GM23338 (cell line): ENCODE measurements around the gene GNLY. TPM values are rescaled to one million over a fixed set of nuclear protein-coding genes. Genes with fewer than 3 reads are reported as not detected.

ENCODE experiments used
- ATAC-seq: fragments of 200-7000 bp; cut with Tn5 transposase; 3 replicates; pipeline ENCODE4 v1.9.1; 2020
- DNase-seq: peaks from one replicate; pipeline ENCODE4 v3.0.0-alpha.2; 2015; ENCODE audit warnings: low spot score
- H2AFZ ChIP-seq: fragments of 200-600 bp; sonication (generic); 2 replicates; pipeline ENCODE4 v1.8.0; 2016; ENCODE audit warnings: antibody characterized with exemption, mild to moderate bottlenecking, moderate library complexity
- H3F3A ChIP-seq: fragments of 200-600 bp; sonication (generic); replicated peaks from 2 replicates; pipeline ENCODE4 v1.8.0; 2017; ENCODE audit warnings: antibody characterized with exemption, mixed run types, low read depth
- H3K27ac ChIP-seq: fragments of 200-600 bp; sonication (generic); 2 replicates; pipeline ENCODE4 v1.6.1; 2016; ENCODE audit warnings: low read depth
- H3K27me3 ChIP-seq: fragments of 200-600 bp; sonication (generic); 2 replicates; pipeline ENCODE4 v1.8.0; 2016; ENCODE audit warnings: mild to moderate bottlenecking, mixed run types, moderate library complexity; ENCODE audit not compliant: insufficient read depth
- H3K36me3 ChIP-seq: fragments of 200-600 bp; sonication (generic); 2 replicates; pipeline ENCODE4 v1.8.0; 2016; ENCODE audit warnings: mild to moderate bottlenecking; ENCODE audit not compliant: insufficient read depth
- H3K4me1 ChIP-seq: fragments of 200-600 bp; sonication (generic); 2 replicates; pipeline ENCODE4 v1.8.0; 2016; ENCODE audit warnings: mild to moderate bottlenecking, moderate library complexity; ENCODE audit not compliant: insufficient read depth
- H3K4me2 ChIP-seq: fragments of 200-600 bp; sonication (generic); 2 replicates; pipeline ENCODE4 v1.7.1; 2017; ENCODE audit warnings: mixed run types
- H3K4me3 ChIP-seq: fragments of 200-600 bp; sonication (generic); 2 replicates; pipeline ENCODE4 v1.6.1; 2016; ENCODE audit warnings: mixed run types
- H3K79me2 ChIP-seq: fragments of 200-600 bp; sonication (generic); replicated peaks from 2 replicates; pipeline ENCODE4 v1.8.0; 2017; ENCODE audit warnings: mild to moderate bottlenecking; ENCODE audit not compliant: insufficient read depth
- H3K9me2 ChIP-seq: fragments of 200-600 bp; sonication (generic); 2 replicates; pipeline ENCODE4 v1.8.0; 2017; ENCODE audit not compliant: insufficient read depth
- H4K20me1 ChIP-seq: fragments of 200-600 bp; sonication (generic); replicated peaks from 2 replicates; pipeline ENCODE4 v1.8.0; 2017; ENCODE audit warnings: mild to moderate bottlenecking; ENCODE audit not compliant: insufficient read depth
- H3K27ac Mint-ChIP-seq: 2 replicates; pipeline ENCODE4 v1.8.0; 2020; ENCODE audit warnings: inconsistent platforms, mild to moderate bottlenecking, moderate library complexity, mixed read lengths
- H3K27me3 Mint-ChIP-seq: 3 replicates; pipeline ENCODE4 v1.8.0; 2022; ENCODE audit warnings: low read depth, mild to moderate bottlenecking, moderate library complexity, mixed read lengths, inconsistent platforms; ENCODE audit not compliant: insufficient read depth, poor library complexity
- H3K36me3 Mint-ChIP-seq: 3 replicates; pipeline ENCODE4 v1.8.0; 2021; ENCODE audit warnings: low read depth, mild to moderate bottlenecking, inconsistent platforms, moderate library complexity, mixed read lengths
- H3K4me1 Mint-ChIP-seq: 3 replicates; pipeline ENCODE4 v1.8.0; 2020; ENCODE audit warnings: mild to moderate bottlenecking, inconsistent platforms, mixed read lengths
- H3K4me3 Mint-ChIP-seq: 3 replicates; pipeline ENCODE4 v1.8.0; 2021; ENCODE audit warnings: moderate library complexity, mild to moderate bottlenecking, inconsistent platforms, mixed read lengths
- H3K9me3 Mint-ChIP-seq: 3 replicates; pipeline ENCODE4 v1.8.0; 2020; ENCODE audit warnings: moderate library complexity, mild to moderate bottlenecking, inconsistent platforms, mixed read lengths
- CREB1 ChIP-seq: fragments of 250-450 bp; sonication (Bioruptor Pico); IDR thresholded peaks from 2 replicates; pipeline ENCODE4 v1.5.0; 2020; ENCODE audit warnings: low read depth, mild to moderate bottlenecking, moderate library complexity
- EZH2 ChIP-seq: fragments of 200-600 bp; sonication (generic); IDR thresholded peaks from one replicate; pipeline ENCODE4 v1.8.0; 2017; ENCODE audit warnings: antibody characterized with exemption, mild to moderate bottlenecking, low read depth; ENCODE audit not compliant: unreplicated experiment
- EZH2phosphoT487 ChIP-seq: fragments of 200-600 bp; sonication (generic); IDR thresholded peaks from one replicate; pipeline ENCODE4 v1.8.1; 2018; ENCODE audit warnings: antibody characterized with exemption; ENCODE audit not compliant: unreplicated experiment
- JUNB ChIP-seq: IDR thresholded peaks from one replicate; pipeline ENCODE4 v1.6.1; 2016; ENCODE audit warnings: antibody characterized with exemption; ENCODE audit not compliant: unreplicated experiment
- NANOG ChIP-seq: IDR thresholded peaks from 2 replicates; pipeline ENCODE4 v1.6.1; 2016; ENCODE audit warnings: antibody characterized with exemption, borderline replicate concordance
- POLR2AphosphoS5 ChIP-seq: IDR thresholded peaks from 2 replicates; pipeline ENCODE4 v1.6.1; 2016; ENCODE audit warnings: antibody characterized with exemption, low read depth
- STAT1 ChIP-seq: IDR thresholded peaks from one replicate; pipeline ENCODE4 v1.6.1; 2016; ENCODE audit warnings: antibody characterized with exemption; ENCODE audit not compliant: unreplicated experiment
- ZNF114 ChIP-seq: fragments of 250-450 bp; sonication (Bioruptor Pico); IDR thresholded peaks from 2 replicates; pipeline ENCODE4 v1.5.0; 2020; ENCODE audit warnings: mild to moderate bottlenecking, moderate library complexity
- ZNF331 ChIP-seq: fragments of 250-450 bp; sonication (Bioruptor Pico); IDR thresholded peaks from 2 replicates; pipeline ENCODE4 v1.5.0; 2020; ENCODE audit warnings: low read depth, mild to moderate bottlenecking, moderate library complexity
- polyA plus RNA-seq: library from polyadenylated mRNA; unstranded; fragments of >200 nt; fragmentation: Nextera tagmentation; extraction: Ambion mirVana; gene quantifications from 2 replicates; pipeline ENCODE4 v1.2.1, GENCODE V29; 2016
- total RNA-seq: library from RNA; depleted of rRNA; stranded (reverse); fragments of >200 nt; shearing (Covaris generic); gene quantifications from 2 replicates; pipeline ENCODE4 v1.2.3, GENCODE V29; 2014
- TF ChIP-seq, protein P1 (sequence below), 2 experiments: fragments of 200-600 bp in 1 of 2; sonication (generic) in 1 of 2; conservative IDR thresholded peaks; 2 replicates each; pipeline versions ENCODE4 v1.5.1 to v1.6.1; 2016 to 2017; ENCODE audit warnings: antibody characterized with exemption in 2 of 2, low read depth in 2 of 2, mild to moderate bottlenecking in 2 of 2, moderate library complexity in 1 of 2
- TF ChIP-seq, protein P2 (sequence below): IDR thresholded peaks from one replicate; pipeline ENCODE4 v1.6.1; 2018; ENCODE audit warnings: antibody characterized with exemption; ENCODE audit not compliant: unreplicated experiment
- TF ChIP-seq, protein P3 (sequence below): fragments of 250-450 bp; sonication (Bioruptor Pico); IDR thresholded peaks from 2 replicates; pipeline ENCODE4 v1.5.0; 2020; ENCODE audit warnings: mild to moderate bottlenecking, moderate library complexity
- TF ChIP-seq, protein P4 (sequence below): IDR thresholded peaks from 2 replicates; pipeline ENCODE4 v1.6.1; 2016; ENCODE audit warnings: antibody characterized with exemption

The GNLY gene
- total and polyA plus RNA-seq, 2 experiments from 2014 or later = not detected

DNA sequence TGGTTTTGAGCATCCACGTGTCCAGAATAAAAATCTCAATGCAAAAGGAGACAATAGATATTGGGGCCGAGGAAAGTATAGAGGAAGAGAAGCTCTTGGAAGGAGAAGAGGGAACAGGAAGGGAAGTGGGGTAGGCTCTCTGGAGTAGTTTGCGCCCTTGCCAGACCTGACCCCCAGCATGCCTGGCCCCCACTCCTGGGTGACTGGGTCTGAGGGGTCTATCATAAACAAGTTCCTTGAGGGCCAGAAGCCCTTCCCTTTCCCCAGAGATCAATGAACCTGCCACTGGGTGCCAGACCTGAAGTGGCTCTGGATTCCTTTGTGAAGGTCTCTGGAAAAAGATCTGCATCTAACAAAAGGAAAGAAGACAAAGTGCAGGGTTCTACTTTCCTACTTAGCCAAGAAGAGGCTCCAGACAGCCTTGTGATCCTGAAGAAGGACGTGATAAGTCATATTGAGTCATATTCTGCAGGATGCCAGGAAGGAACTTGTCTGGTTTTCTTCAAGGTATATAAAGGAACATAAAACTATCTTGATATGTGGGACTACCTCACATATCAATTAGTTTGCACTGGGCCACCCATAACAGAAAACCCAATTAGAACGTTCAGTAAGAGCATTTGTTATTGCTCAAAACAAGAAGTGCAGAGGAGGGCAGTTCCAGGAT, 40.9 kb downstream of the GNLY start:
- Histone ChIP-seq H3K27me3 (no peaks in the 10 kb centered on the region), H3K9me2 (no peaks in the 10 kb centered on the region), H3K27ac (no peak overlapping the region), H3K79me2 (no peaks in the 10 kb centered on the region), H3F3A (no peaks in the 10 kb centered on the region), H3K4me1 (no peaks in the 10 kb centered on the region), H4K20me1 (no peaks in the 10 kb centered on the region), H3K36me3 (no peaks in the 10 kb centered on the region), H3K4me2 (no peak overlapping the region), H2AFZ (no peak overlapping the region), H3K4me3 (no peak overlapping the region)
- no peak for DNase-seq
- Mint-ChIP-seq H3K9me3 (no peaks in the 10 kb centered on the region), H3K27me3 (peaks cover 4% of the 10 kb centered on the region), H3K4me1 (no peaks in the 10 kb centered on the region), H3K4me3 (no peak overlapping the region), H3K27ac (no peak overlapping the region), H3K36me3 (no peaks in the 10 kb centered on the region)
- no peak for ATAC-seq
- TF ChIP-seq EZH2phosphoT487 (no peak), JUNB (no peak), EZH2 (no peak), ZNF331 (CRISPR knock-in tag) (no peak), ZNF114 (CRISPR knock-in tag) (no peak), CREB1 (CRISPR knock-in tag) (no peak), NANOG (no peak), STAT1 (no peak), POLR2AphosphoS5 (no peak)
- TF ChIP-seq, protein P1, sequence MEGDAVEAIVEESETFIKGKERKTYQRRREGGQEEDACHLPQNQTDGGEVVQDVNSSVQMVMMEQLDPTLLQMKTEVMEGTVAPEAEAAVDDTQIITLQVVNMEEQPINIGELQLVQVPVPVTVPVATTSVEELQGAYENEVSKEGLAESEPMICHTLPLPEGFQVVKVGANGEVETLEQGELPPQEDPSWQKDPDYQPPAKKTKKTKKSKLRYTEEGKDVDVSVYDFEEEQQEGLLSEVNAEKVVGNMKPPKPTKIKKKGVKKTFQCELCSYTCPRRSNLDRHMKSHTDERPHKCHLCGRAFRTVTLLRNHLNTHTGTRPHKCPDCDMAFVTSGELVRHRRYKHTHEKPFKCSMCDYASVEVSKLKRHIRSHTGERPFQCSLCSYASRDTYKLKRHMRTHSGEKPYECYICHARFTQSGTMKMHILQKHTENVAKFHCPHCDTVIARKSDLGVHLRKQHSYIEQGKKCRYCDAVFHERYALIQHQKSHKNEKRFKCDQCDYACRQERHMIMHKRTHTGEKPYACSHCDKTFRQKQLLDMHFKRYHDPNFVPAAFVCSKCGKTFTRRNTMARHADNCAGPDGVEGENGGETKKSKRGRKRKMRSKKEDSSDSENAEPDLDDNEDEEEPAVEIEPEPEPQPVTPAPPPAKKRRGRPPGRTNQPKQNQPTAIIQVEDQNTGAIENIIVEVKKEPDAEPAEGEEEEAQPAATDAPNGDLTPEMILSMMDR (conservative IDR thresholded peaks at IDR 0.05; ENCODE audit: low read depth in 2 of 2) = no peak
- TF ChIP-seq, protein P2, sequence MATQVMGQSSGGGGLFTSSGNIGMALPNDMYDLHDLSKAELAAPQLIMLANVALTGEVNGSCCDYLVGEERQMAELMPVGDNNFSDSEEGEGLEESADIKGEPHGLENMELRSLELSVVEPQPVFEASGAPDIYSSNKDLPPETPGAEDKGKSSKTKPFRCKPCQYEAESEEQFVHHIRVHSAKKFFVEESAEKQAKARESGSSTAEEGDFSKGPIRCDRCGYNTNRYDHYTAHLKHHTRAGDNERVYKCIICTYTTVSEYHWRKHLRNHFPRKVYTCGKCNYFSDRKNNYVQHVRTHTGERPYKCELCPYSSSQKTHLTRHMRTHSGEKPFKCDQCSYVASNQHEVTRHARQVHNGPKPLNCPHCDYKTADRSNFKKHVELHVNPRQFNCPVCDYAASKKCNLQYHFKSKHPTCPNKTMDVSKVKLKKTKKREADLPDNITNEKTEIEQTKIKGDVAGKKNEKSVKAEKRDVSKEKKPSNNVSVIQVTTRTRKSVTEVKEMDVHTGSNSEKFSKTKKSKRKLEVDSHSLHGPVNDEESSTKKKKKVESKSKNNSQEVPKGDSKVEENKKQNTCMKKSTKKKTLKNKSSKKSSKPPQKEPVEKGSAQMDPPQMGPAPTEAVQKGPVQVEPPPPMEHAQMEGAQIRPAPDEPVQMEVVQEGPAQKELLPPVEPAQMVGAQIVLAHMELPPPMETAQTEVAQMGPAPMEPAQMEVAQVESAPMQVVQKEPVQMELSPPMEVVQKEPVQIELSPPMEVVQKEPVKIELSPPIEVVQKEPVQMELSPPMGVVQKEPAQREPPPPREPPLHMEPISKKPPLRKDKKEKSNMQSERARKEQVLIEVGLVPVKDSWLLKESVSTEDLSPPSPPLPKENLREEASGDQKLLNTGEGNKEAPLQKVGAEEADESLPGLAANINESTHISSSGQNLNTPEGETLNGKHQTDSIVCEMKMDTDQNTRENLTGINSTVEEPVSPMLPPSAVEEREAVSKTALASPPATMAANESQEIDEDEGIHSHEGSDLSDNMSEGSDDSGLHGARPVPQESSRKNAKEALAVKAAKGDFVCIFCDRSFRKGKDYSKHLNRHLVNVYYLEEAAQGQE = no peak
- TF ChIP-seq, protein P3, sequence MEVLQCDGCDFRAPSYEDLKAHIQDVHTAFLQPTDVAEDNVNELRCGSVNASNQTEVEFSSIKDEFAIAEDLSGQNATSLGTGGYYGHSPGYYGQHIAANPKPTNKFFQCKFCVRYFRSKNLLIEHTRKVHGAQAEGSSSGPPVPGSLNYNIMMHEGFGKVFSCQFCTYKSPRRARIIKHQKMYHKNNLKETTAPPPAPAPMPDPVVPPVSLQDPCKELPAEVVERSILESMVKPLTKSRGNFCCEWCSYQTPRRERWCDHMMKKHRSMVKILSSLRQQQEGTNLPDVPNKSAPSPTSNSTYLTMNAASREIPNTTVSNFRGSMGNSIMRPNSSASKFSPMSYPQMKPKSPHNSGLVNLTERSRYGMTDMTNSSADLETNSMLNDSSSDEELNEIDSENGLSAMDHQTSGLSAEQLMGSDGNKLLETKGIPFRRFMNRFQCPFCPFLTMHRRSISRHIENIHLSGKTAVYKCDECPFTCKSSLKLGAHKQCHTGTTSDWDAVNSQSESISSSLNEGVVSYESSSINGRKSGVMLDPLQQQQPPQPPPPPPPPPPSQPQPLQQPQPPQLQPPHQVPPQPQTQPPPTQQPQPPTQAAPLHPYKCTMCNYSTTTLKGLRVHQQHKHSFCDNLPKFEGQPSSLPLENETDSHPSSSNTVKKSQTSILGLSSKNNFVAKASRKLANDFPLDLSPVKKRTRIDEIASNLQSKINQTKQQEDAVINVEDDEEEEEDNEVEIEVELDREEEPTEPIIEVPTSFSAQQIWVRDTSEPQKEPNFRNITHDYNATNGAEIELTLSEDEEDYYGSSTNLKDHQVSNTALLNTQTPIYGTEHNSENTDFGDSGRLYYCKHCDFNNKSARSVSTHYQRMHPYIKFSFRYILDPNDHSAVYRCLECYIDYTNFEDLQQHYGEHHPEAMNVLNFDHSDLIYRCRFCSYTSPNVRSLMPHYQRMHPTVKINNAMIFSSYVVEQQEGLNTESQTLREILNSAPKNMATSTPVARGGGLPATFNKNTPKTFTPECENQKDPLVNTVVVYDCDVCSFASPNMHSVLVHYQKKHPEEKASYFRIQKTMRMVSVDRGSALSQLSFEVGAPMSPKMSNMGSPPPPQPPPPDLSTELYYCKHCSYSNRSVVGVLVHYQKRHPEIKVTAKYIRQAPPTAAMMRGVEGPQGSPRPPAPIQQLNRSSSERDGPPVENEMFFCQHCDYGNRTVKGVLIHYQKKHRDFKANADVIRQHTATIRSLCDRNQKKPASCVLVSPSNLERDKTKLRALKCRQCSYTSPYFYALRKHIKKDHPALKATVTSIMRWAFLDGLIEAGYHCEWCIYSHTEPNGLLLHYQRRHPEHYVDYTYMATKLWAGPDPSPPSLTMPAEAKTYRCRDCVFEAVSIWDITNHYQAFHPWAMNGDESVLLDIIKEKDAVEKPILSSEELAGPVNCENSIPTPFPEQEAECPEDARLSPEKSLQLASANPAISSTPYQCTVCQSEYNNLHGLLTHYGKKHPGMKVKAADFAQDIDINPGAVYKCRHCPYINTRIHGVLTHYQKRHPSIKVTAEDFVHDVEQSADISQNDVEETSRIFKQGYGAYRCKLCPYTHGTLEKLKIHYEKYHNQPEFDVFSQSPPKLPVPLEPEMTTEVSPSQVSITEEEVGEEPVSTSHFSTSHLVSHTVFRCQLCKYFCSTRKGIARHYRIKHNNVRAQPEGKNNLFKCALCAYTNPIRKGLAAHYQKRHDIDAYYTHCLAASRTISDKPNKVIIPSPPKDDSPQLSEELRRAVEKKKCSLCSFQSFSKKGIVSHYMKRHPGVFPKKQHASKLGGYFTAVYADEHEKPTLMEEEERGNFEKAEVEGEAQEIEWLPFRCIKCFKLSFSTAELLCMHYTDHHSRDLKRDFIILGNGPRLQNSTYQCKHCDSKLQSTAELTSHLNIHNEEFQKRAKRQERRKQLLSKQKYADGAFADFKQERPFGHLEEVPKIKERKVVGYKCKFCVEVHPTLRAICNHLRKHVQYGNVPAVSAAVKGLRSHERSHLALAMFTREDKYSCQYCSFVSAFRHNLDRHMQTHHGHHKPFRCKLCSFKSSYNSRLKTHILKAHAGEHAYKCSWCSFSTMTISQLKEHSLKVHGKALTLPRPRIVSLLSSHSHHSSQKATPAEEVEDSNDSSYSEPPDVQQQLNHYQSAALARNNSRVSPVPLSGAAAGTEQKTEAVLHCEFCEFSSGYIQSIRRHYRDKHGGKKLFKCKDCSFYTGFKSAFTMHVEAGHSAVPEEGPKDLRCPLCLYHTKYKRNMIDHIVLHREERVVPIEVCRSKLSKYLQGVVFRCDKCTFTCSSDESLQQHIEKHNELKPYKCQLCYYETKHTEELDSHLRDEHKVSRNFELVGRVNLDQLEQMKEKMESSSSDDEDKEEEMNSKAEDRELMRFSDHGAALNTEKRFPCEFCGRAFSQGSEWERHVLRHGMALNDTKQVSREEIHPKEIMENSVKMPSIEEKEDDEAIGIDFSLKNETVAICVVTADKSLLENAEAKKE = no peak
- TF ChIP-seq, protein P4, sequence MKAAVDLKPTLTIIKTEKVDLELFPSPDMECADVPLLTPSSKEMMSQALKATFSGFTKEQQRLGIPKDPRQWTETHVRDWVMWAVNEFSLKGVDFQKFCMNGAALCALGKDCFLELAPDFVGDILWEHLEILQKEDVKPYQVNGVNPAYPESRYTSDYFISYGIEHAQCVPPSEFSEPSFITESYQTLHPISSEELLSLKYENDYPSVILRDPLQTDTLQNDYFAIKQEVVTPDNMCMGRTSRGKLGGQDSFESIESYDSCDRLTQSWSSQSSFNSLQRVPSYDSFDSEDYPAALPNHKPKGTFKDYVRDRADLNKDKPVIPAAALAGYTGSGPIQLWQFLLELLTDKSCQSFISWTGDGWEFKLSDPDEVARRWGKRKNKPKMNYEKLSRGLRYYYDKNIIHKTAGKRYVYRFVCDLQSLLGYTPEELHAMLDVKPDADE = no peak
